K562 (cell line): Measurements from ENCODE around the gene BBC3. TPM values are rescaled to one million over a fixed set of nuclear protein-coding genes. Genes with fewer than 3 reads are reported as not detected.
A peak's percentile ranks its signal among the peaks of the same experiment; 100 is the strongest.

Experiments used
- BRD4 ChIP-seq: fragments of 200-600 bp; sonication (generic); IDR thresholded peaks from 2 replicates; pipeline ENCODE4 v1.6.1; 2017; ENCODE audit warnings: inconsistent platforms
- CBFA2T2 ChIP-seq: fragments of 450-650 bp; conservative IDR thresholded peaks from 2 replicates; pipeline ENCODE4 v1.6.1; 2017; ENCODE audit warnings: mild to moderate bottlenecking
- CBX5 ChIP-seq: IDR thresholded peaks from 2 replicates; pipeline ENCODE4 v1.6.1; 2014; ENCODE audit warnings: low read depth, borderline replicate concordance
- CHD1 ChIP-seq: fragments of 200-600 bp; sonication (generic); IDR thresholded peaks from one replicate; pipeline ENCODE4 v1.6.1; 2012; ENCODE audit warnings: mild to moderate bottlenecking, moderate library complexity, low read length, inconsistent platforms
- CHD7 ChIP-seq: fragments of 200-600 bp; sonication (generic); IDR thresholded peaks from one replicate; pipeline ENCODE4 v1.6.1; 2012; ENCODE audit warnings: mild to moderate bottlenecking, low read depth, low read length, inconsistent platforms
- CTBP1 ChIP-seq: fragments of 450-650 bp; IDR thresholded peaks from 2 replicates; pipeline ENCODE4 v1.6.1; 2016; ENCODE audit warnings: borderline replicate concordance
- ETV1 ChIP-seq: fragments of 450-650 bp; conservative IDR thresholded peaks from 2 replicates; pipeline ENCODE4 v1.6.1; 2016; ENCODE audit warnings: missing genetic modification characterization, control low read depth, low read depth, missing compliant biosample characterization
- IRF2 ChIP-seq: sonication (generic); formaldehyde crosslinking; IDR thresholded peaks from 2 replicates; pipeline ENCODE4 v1.8.1; 2022; ENCODE audit warnings: mild to moderate bottlenecking, missing genetic modification reagents
- NCOR1 ChIP-seq: fragments of 450-650 bp; IDR thresholded peaks from 2 replicates; pipeline ENCODE4 v1.6.1; 2016; ENCODE audit warnings: mild to moderate bottlenecking, moderate library complexity
- NR2F6 ChIP-seq: fragments of 450-650 bp; formaldehyde crosslinking; IDR thresholded peaks from 2 replicates; pipeline ENCODE4 v1.4.0; 2020; ENCODE audit warnings: mild to moderate bottlenecking
- OTX1 ChIP-seq: fragments of 450-650 bp; formaldehyde crosslinking; IDR thresholded peaks from 2 replicates; pipeline ENCODE4 v1.4.0; 2022; ENCODE audit warnings: mild to moderate bottlenecking
- PTRF ChIP-seq: fragments of 450-650 bp; IDR thresholded peaks from 2 replicates; pipeline ENCODE4 v1.6.1; 2016; ENCODE audit warnings: mild to moderate bottlenecking, missing genetic modification characterization, missing compliant biosample characterization
- SMARCA4 ChIP-seq: fragments of 450-650 bp; IDR thresholded peaks from 2 replicates; pipeline ENCODE4 v1.6.1; 2016
- TCF3 ChIP-seq: sonication (generic); formaldehyde crosslinking; IDR thresholded peaks from 2 replicates; pipeline ENCODE4 v1.4.0; 2020; ENCODE audit warnings: mild to moderate bottlenecking, missing genetic modification reagents
- ZBED1 ChIP-seq: IDR thresholded peaks from 2 replicates; pipeline ENCODE4 v1.6.1; 2014
- ZNF134 ChIP-seq: fragments of 250-450 bp; sonication (Bioruptor Pico); conservative IDR thresholded peaks from 2 replicates; pipeline ENCODE4 v1.4.0; 2020
- ZNF224 ChIP-seq: sonication (generic); formaldehyde crosslinking; IDR thresholded peaks from 2 replicates; pipeline ENCODE4 v1.8.0; 2022; ENCODE audit warnings: mild to moderate bottlenecking, missing genetic modification reagents
- polyA plus RNA-seq, 8 experiments: library from polyadenylated mRNA; depleted of rRNA in 4 of 8; stranded (reverse) in 5 of 8; unstranded in 3 of 8; fragments of >200 nt; fragmentation: Nextera tagmentation in 2 of 8; fragmentation: Illumina TruSeq in 1 of 8; extraction: Ambion mirVana in 2 of 8; extraction: Trizol in 1 of 8; gene quantifications; 2 replicates each; pipeline versions ENCODE4 v1.2.1 to v1.2.3, GENCODE V29; 2011 to 2014; ENCODE audit warnings: inconsistent platforms in 1 of 8, missing spikeins in 1 of 8
- total RNA-seq, 7 experiments: library from RNA; depleted of rRNA in 6 of 7; stranded (reverse); fragments of >200 nt in 6 of 7; fragmentation: Illumina TruSeq in 2 of 7; extraction: Trizol in 2 of 7; gene quantifications; 2 replicates each; pipeline versions ENCODE4 v1.2.1 to v1.2.3, GENCODE V29; 2011 to 2021; ENCODE audit warnings: low replicate concordance in 1 of 7
- TF ChIP-seq, protein P1 (sequence below): IDR thresholded peaks from 2 replicates; pipeline ENCODE4 v1.6.1; 2016; ENCODE audit warnings: missing genetic modification characterization, missing compliant biosample characterization

Gene BBC3
- total and polyA plus RNA-seq, 9 of the 15 experiments (the other 6 are each of a cell fraction or from before 2014, with no cell fraction given), result 0.15 to 30.7 (median 4.8) TPM

DNA sequence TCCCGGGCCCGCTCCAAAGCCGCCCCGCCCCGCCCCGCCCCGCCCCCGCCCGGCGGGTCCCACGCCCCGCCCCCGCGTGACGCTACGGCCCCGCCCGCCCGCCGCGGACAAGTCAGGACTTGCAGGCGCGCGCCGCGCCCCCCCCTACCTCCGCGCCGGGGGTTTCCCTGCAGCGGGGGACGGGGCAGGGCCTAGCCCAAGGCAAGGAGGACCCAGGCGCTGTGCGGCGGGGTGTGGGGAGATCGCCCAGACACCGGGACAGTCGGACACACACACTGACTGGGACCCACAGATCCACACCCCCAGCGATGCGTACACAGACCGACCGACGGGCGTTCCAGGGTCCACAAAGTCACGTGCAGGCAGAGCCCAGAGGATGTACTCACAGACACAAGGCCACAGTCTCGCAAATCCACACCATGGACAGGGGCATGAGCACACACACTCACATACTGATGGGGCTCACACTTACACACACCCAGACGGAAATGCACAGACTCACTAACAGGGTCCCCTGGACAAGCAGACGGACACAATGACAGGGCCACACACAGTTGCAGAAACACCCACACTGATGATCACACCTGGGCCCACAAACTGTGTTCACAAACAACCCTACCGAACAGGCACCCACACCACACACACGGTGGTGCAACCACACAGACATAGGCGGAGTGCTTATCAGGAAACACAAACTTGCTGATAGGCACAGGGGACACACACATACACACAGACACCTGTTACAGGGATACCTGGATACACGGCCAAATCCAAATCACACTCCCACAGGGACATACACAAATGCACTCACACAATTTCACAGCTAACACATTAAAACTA lies 436 bp upstream of the BBC3 start (continued):
- TF ChIP-seq CHD7, result no peak
- TF ChIP-seq CTBP1, result peak; percentile 69; the same call in 1 of the 2 replicates
- no peak for TF ChIP-seq CBFA2T2
- no peak for TF ChIP-seq IRF2 (CRISPR knock-in tag)
- peak; percentile 68 for TF ChIP-seq SMARCA4
- no peak for TF ChIP-seq ZNF134
- TF ChIP-seq ZBED1, result no peak
- no peak for TF ChIP-seq ZNF224
- TF ChIP-seq CHD1, result no peak
- TF ChIP-seq TCF3, result peak; percentile 48
- TF ChIP-seq, protein P1, sequence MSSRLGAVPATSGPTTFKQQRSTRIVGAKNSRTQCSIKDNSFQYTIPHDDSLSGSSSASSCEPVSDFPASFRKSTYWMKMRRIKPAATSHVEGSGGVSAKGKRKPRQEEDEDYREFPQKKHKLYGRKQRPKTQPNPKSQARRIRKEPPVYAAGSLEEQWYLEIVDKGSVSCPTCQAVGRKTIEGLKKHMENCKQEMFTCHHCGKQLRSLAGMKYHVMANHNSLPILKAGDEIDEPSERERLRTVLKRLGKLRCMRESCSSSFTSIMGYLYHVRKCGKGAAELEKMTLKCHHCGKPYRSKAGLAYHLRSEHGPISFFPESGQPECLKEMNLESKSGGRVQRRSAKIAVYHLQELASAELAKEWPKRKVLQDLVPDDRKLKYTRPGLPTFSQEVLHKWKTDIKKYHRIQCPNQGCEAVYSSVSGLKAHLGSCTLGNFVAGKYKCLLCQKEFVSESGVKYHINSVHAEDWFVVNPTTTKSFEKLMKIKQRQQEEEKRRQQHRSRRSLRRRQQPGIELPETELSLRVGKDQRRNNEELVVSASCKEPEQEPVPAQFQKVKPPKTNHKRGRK (tag), result no peak
- TF ChIP-seq CBX5, result no peak
- 0 out of 2 replicates have a peak, but pooled peaks have one; percentile 15 for TF ChIP-seq ETV1
- peak; percentile 23; the same call in 1 of the 2 replicates for TF ChIP-seq NCOR1
- no peak for TF ChIP-seq NR2F6 (CRISPR knock-in tag)
- TF ChIP-seq PTRF (tag), result no peak
- 0 out of 2 replicates have a peak, but pooled peaks have one; percentile 61 for TF ChIP-seq OTX1
- TF ChIP-seq BRD4, result no peak
